GM12878 (cell line): ENCODE results near the gene CACNG1. TPM values are rescaled to one million over a fixed set of nuclear protein-coding genes. Genes with fewer than 3 reads are reported as not detected.

Experiments used
- ATAC-seq: fragments of 200-7000 bp; cut with Tn5 transposase; 3 replicates; pipeline ENCODE4 v1.9.1; 2020; ENCODE audit warnings: mild to moderate bottlenecking, moderate library complexity
- BruUV-seq: library from RNA; stranded (reverse); fragments of 400-500 nt; replicated peaks from 2 replicates; lab custom pipeline; 2021; lab: Mats Ljungman, UMichigan
- CTCF ChIA-PET: fragments of 300-600 bp; sonication (Branson Sonifier 250); formaldehyde crosslinking; extraction: SDS; loops from one replicate; lab custom pipeline; 2021; ENCODE audit warnings: inconsistent platforms; lab: Yijun Ruan, JAX
- POLR2A ChIA-PET: fragments of 350-600 bp; formaldehyde crosslinking; extraction: SDS; loops from one replicate; lab custom pipeline; 2021; ENCODE audit warnings: inconsistent platforms; lab: Charles Lee
- RAD21 ChIA-PET: fragments of 300-600 bp; sonication (Branson Sonifier 250); formaldehyde crosslinking; loops from one replicate; lab custom pipeline; 2023; ENCODE audit warnings: antibody characterized with exemption; ENCODE audit not compliant: unreplicated experiment; lab: Charles Lee
- SMC1A ChIA-PET: fragments of 300-600 bp; sonication (Branson Sonifier 250); formaldehyde crosslinking; loops from one replicate; lab custom pipeline; 2023; ENCODE audit not compliant: unreplicated experiment, uncharacterized antibody; lab: Charles Lee
- DNase-seq: peaks from one replicate; pipeline ENCODE4 v3.0.0-alpha.2; 2011; ENCODE audit warnings: low read depth, low spot score
- FAIRE-seq: peaks from 3 replicates; lab custom pipeline; 2011; peaks lifted over from hg19 to GRCh38; lab: Jason Lieb, UNC
- H2AFZ ChIP-seq: 2 replicates; pipeline ENCODE4 v1.6.0; 2011; ENCODE audit warnings: low read depth, low read length, control low read depth; ENCODE audit not compliant: control insufficient read depth
- H3K27ac ChIP-seq: 2 replicates; pipeline ENCODE4 v1.5.1; 2011; ENCODE audit warnings: control low read depth; ENCODE audit not compliant: control insufficient read depth, insufficient read depth
- H3K27me3 ChIP-seq, 2 experiments: replicated peaks in 1 of 2; 2 replicates each; pipeline versions ENCODE4 v1.6.0 to v1.6.1; 2011; ENCODE audit warnings: low read length in 1 of 2; ENCODE audit not compliant: control insufficient read depth in 2 of 2, insufficient read depth in 2 of 2
- H3K36me3 ChIP-seq, 2 experiments: 2 replicates each; pipeline ENCODE4 v1.5.1; 2011; ENCODE audit warnings: low read length in 1 of 2; ENCODE audit not compliant: control insufficient read depth in 2 of 2, insufficient read depth in 2 of 2
- H3K4me1 ChIP-seq: 2 replicates; pipeline ENCODE4 v1.6.1; 2011; ENCODE audit warnings: mild to moderate bottlenecking, low read length, moderate library complexity, mixed read lengths; ENCODE audit not compliant: control insufficient read depth, insufficient read depth
- H3K4me2 ChIP-seq: 2 replicates; pipeline ENCODE4 v1.6.0; 2011; ENCODE audit warnings: control low read depth; ENCODE audit not compliant: control insufficient read depth, insufficient read depth
- H3K4me3 ChIP-seq: fragments of 200-600 bp; sonication (generic); 2 replicates; pipeline ENCODE4 v1.5.1; 2016
- H3K79me2 ChIP-seq: 2 replicates; pipeline ENCODE4 v1.6.0; 2011; ENCODE audit warnings: low read length; ENCODE audit not compliant: control insufficient read depth, insufficient read depth
- H3K9ac ChIP-seq: 2 replicates; pipeline ENCODE4 v1.8.0; 2011; ENCODE audit warnings: low read length, control low read depth, mixed read lengths; ENCODE audit not compliant: control insufficient read depth, insufficient read depth
- H3K9me3 ChIP-seq: replicated peaks from 3 replicates; pipeline ENCODE4 v1.5.1; 2011; ENCODE audit warnings: mild to moderate bottlenecking, low read length; ENCODE audit not compliant: control insufficient read depth, insufficient read depth
- H4K20me1 ChIP-seq: 2 replicates; pipeline ENCODE4 v1.6.0; 2011; ENCODE audit not compliant: control insufficient read depth, insufficient read depth
- CHD1 ChIP-seq: IDR thresholded peaks from 2 replicates; pipeline ENCODE4 v1.6.1; 2012; ENCODE audit warnings: low read depth, low read length, improper control_type of control experiment
- PAX8 ChIP-seq: fragments of 450-650 bp; IDR thresholded peaks from 2 replicates; pipeline ENCODE4 v1.6.1; 2017; ENCODE audit warnings: mild to moderate bottlenecking, moderate library complexity
- RELA ChIP-seq: fragments of 450-650 bp; IDR thresholded peaks from 2 replicates; pipeline ENCODE4 v1.8.0; 2014; ENCODE audit warnings: borderline replicate concordance; ENCODE audit not compliant: partially characterized antibody
- SP1 ChIP-seq: IDR thresholded peaks from one replicate; pipeline ENCODE4 v1.6.1; 2011; ENCODE audit warnings: low read depth, low read length
- ZBTB40 ChIP-seq: fragments of 450-650 bp; IDR thresholded peaks from 2 replicates; pipeline ENCODE4 v1.6.1; 2016; ENCODE audit warnings: mild to moderate bottlenecking, moderate library complexity, borderline replicate concordance
- ZNF274 ChIP-seq: IDR thresholded peaks from one replicate; pipeline ENCODE4 v1.8.0; 2011; ENCODE audit not compliant: insufficient read length, insufficient read depth
- ZZZ3 ChIP-seq: IDR thresholded peaks from 2 replicates; pipeline ENCODE4 v1.6.1; 2011; ENCODE audit warnings: low read depth; ENCODE audit not compliant: control insufficient read depth, insufficient read length
- WGBS: methylation state at CpG from one replicate; pipeline ENCODE4 v1.1.6; 2016; ENCODE audit warnings: low lambda C conversion rate; ENCODE audit not compliant: insufficient replicate concordance, insufficient coverage; ENCODE audit errors: missing lambda C conversion rate; 5-methylcytosine and 5-hydroxymethylcytosine counted together
- in situ Hi-C: fragments of 300-500 bp; cut with MboI; formaldehyde crosslinking; loops from 9 replicates; pipeline ENCODE4 v1.14.3; 2018; ENCODE audit warnings: mixed read lengths
- intact Hi-C: fragments of 100-400 bp; cut with micrococcal nuclease; formaldehyde crosslinking; loops from one replicate; pipeline ENCODE4 v1.14.2; 2022; ENCODE audit not compliant: unreplicated experiment
- polyA plus RNA-seq, 11 experiments: library from polyadenylated mRNA; depleted of rRNA in 4 of 11; unstranded in 6 of 11; stranded (reverse) in 5 of 11; fragments of >200 nt; fragmentation: Nextera tagmentation in 4 of 11; fragmentation: Illumina TruSeq in 1 of 11; extraction: Ambion mirVana in 4 of 11; extraction: Trizol in 1 of 11; gene quantifications; 1 replicate in 1 of 11; 2 replicates in 10 of 11; pipeline versions ENCODE4 v1.2.1 to v1.2.3, GENCODE V29; 2011 to 2016; ENCODE audit warnings: inconsistent platforms in 2 of 11, missing spikeins in 2 of 11, low read depth in 1 of 11
- total RNA-seq, 4 experiments: library from RNA; depleted of rRNA in 3 of 4; stranded (reverse); fragments of >200 nt in 3 of 4; fragmentation: Illumina TruSeq in 1 of 4; extraction: Trizol in 1 of 4; gene quantifications; 2 replicates each; pipeline versions ENCODE4 v1.2.1 to v1.2.3, GENCODE V29; 2013 to 2021

Gene CACNG1
- total and polyA plus RNA-seq, 10 of the 15 experiments (the other 5 are each of a cell fraction or from before 2014, with no cell fraction given): not detected

- no peak for TF ChIP-seq ZBTB40
- no peak for TF ChIP-seq RELA
- no peak for TF ChIP-seq ZNF274
- no peak for TF ChIP-seq ZZZ3
- no peak for TF ChIP-seq CHD1
Observed at GRCh38 chr17:67027031-67027628, 17.2 kb upstream of the CACNG1 start (continued).

- no peaks in the 10 kb centered on the region for H3K79me2 ChIP-seq
- BruUV-seq: no TSS peak
- POLR2A ChIA-PET: no interaction called here
- H3K9me3 ChIP-seq: no peaks in the 10 kb centered on the region; the same call in 2 of the 3 replicates
- H3K9ac ChIP-seq: no peak overlapping the region
- SMC1A ChIA-PET: no interaction called here
- intact Hi-C loops: no loop called here
- H4K20me1 ChIP-seq: no peaks in the 10 kb centered on the region
- FAIRE-seq (no peak), DNase-seq (no peak), ATAC-seq (no peak)
- H3K27ac ChIP-seq: no peak overlapping the region
- RAD21 ChIA-PET: no interaction called here
- no peak overlapping the region for H3K4me2 ChIP-seq
- WGBS: 67% methylated on average over 21 of the region's 21 CpGs
- peaks cover 12% of the 10 kb centered on the region for H3K4me1 ChIP-seq
- no peak overlapping the region for H2AFZ ChIP-seq
- CTCF ChIA-PET: no interaction called here
- H3K4me3 ChIP-seq: no peak overlapping the region
- no peaks in the 10 kb centered on the region for H3K36me3 ChIP-seq
- in situ Hi-C loops: no loop called here
- TF ChIP-seq PAX8 (no peak), SP1 (no peak)
- TF ChIP-seq, all 136 proteins: peak for 0
- H3K27me3 ChIP-seq: no peaks in the 10 kb centered on the region
Observed at GRCh38 chr17:67030641-67031040, 13.7 kb upstream of the CACNG1 start.
